Endodermal cell (in vitro differentiated cells): Measurements from ENCODE around the gene CD200R1L. TPM values are rescaled to one million over a fixed set of nuclear protein-coding genes. Genes with fewer than 3 reads are reported as not detected.
"Not testable (repeated sequence)": the region's sequence is repeated elsewhere in the genome, so short reads cannot be mapped to it uniquely, and the experiment has no call there.

Experiments used
- DNase-seq: peaks from one replicate; pipeline ENCODE4 v3.0.0-alpha.2; 2017
- H3K27ac ChIP-seq: 2 replicates; pipeline ENCODE4 v1.5.1; 2013; ENCODE audit warnings: mild to moderate bottlenecking, low read depth, low read length, moderate library complexity
- H3K27me3 ChIP-seq: 2 replicates; pipeline ENCODE4 v1.6.1; 2013; ENCODE audit warnings: mild to moderate bottlenecking, low read length, moderate library complexity; ENCODE audit not compliant: insufficient read depth, control insufficient read depth, poor library complexity, severe bottlenecking
- H3K36me3 ChIP-seq: 2 replicates; pipeline ENCODE4 v1.7.0; 2013; ENCODE audit warnings: mild to moderate bottlenecking, low read length, moderate library complexity; ENCODE audit not compliant: control insufficient read depth, insufficient read depth
- H3K4me1 ChIP-seq: one replicate; pipeline ENCODE4 v1.7.0; 2013; ENCODE audit warnings: low read length; ENCODE audit not compliant: control insufficient read depth, insufficient read depth
- H3K4me3 ChIP-seq: 2 replicates; pipeline ENCODE4 v1.5.1; 2013; ENCODE audit warnings: mild to moderate bottlenecking, low read length, moderate library complexity
- H3K9ac ChIP-seq: 2 replicates; pipeline ENCODE4 v1.6.1; 2013; ENCODE audit warnings: mild to moderate bottlenecking, low read length, moderate library complexity; ENCODE audit not compliant: poor library complexity, severe bottlenecking; ENCODE audit errors: extremely low read depth
- H3K9me3 ChIP-seq: 2 replicates; pipeline ENCODE4 v1.6.1; 2013; ENCODE audit warnings: mild to moderate bottlenecking, low read length, moderate library complexity; ENCODE audit not compliant: control insufficient read depth
- H3K27ac Mint-ChIP-seq: 2 replicates; pipeline ENCODE4 v1.8.0; 2020; ENCODE audit warnings: mixed read lengths
- H3K27me3 Mint-ChIP-seq: 2 replicates; pipeline ENCODE4 v1.8.0; 2021; ENCODE audit warnings: mild to moderate bottlenecking, mixed read lengths; ENCODE audit not compliant: insufficient read depth
- H3K36me3 Mint-ChIP-seq: 2 replicates; pipeline ENCODE4 v1.8.0; 2020; ENCODE audit warnings: low read depth, mixed read lengths
- H3K4me1 Mint-ChIP-seq: 2 replicates; pipeline ENCODE4 v1.8.0; 2020; ENCODE audit warnings: mixed read lengths
- H3K4me3 Mint-ChIP-seq: 2 replicates; pipeline ENCODE4 v1.8.0; 2020; ENCODE audit warnings: mild to moderate bottlenecking, moderate library complexity, mixed read lengths
- H3K9me3 Mint-ChIP-seq: 2 replicates; pipeline ENCODE4 v1.8.0; 2020; ENCODE audit warnings: mild to moderate bottlenecking, mixed read lengths
- CTCF ChIP-seq: fragments of 200-600 bp; sonication (generic); conservative IDR thresholded peaks from 2 replicates; pipeline ENCODE4 v1.5.0; 2021; ENCODE audit warnings: antibody characterized with exemption, mild to moderate bottlenecking
- WGBS, 2 experiments: methylation state at CpG; one replicate each; pipeline versions ENCODE4 v1.1.5 to v1.1.7; 2013; ENCODE audit warnings: missing lambda C conversion rate in 2 of 2, mixed read lengths in 1 of 2; ENCODE audit not compliant: insufficient coverage in 1 of 2, insufficient read length in 1 of 2; 5-methylcytosine and 5-hydroxymethylcytosine counted together
- total RNA-seq, 2 donors: library from RNA; stranded (reverse); fragmentation: NEBNext Ultra II Directional in 1 of 2; extraction: Animal tissue kit (Norgen Biotek cat#: 25700) in 1 of 2; gene quantifications; 2 replicates in 1 of 2; 3 replicates in 1 of 2; pipeline ENCODE4 v1.2.1, GENCODE V29; 2021

CD200R1L gene
- total RNA-seq, 2 donors from 2014 or later = not detected

GRCh38 chr3:112855883-112856282, 9.2 kb upstream of the CD200R1L start:
- no peak for TF ChIP-seq CTCF
- Mint-ChIP-seq H3K27me3 (no peaks in the 10 kb centered on the region), H3K27ac (no peak overlapping the region), H3K4me1 (no peaks in the 10 kb centered on the region), H3K4me3 (no peak overlapping the region), H3K9me3 (peaks cover 27% of the 10 kb centered on the region), H3K36me3 (no peaks in the 10 kb centered on the region)
- Histone ChIP-seq H3K27ac (no peak overlapping the region), H3K9me3 (peaks cover 16% of the 10 kb centered on the region), H3K9ac (no peak overlapping the region), H3K4me3 (no peak overlapping the region), H3K4me1 (no peaks in the 10 kb centered on the region), H3K27me3 (no peaks in the 10 kb centered on the region), H3K36me3 (no peaks in the 10 kb centered on the region)
- no peak for DNase-seq

GRCh38 chr3:112855074-112855473, 8.4 kb upstream of the CD200R1L start:
- peaks cover 29% of the 10 kb centered on the region for H3K9me3 Mint-ChIP-seq
- not testable (repeated sequence) for H3K36me3 Mint-ChIP-seq, H3K27me3 ChIP-seq, H3K4me3 ChIP-seq, H3K4me3 Mint-ChIP-seq, H3K27ac ChIP-seq, DNase-seq, H3K4me1 ChIP-seq, H3K36me3 ChIP-seq, H3K27me3 Mint-ChIP-seq, H3K9ac ChIP-seq, H3K27ac Mint-ChIP-seq, H3K4me1 Mint-ChIP-seq
- WGBS, 2 experiments = 65 to 69% methylated on average over 2 to 3 of the region's 3 CpGs
- peaks cover 16% of the 10 kb centered on the region for H3K9me3 ChIP-seq

GRCh38 chr3:112848196-112848595, 1.5 kb upstream of the CD200R1L start:
- H3K9ac ChIP-seq = no peak overlapping the region
- no peaks in the 10 kb centered on the region for H3K36me3 Mint-ChIP-seq
- no peaks in the 10 kb centered on the region for H3K36me3 ChIP-seq
- H3K27ac ChIP-seq = no peak overlapping the region
- H3K9me3 ChIP-seq = peaks cover 5% of the 10 kb centered on the region
- DNase-seq = no peak
- H3K27ac Mint-ChIP-seq = no peak overlapping the region
- no peak overlapping the region for H3K4me3 ChIP-seq
- H3K27me3 ChIP-seq = no peaks in the 10 kb centered on the region
- 54 to 75% methylated on average over 2 to 3 of the region's 3 CpGs for WGBS, 2 experiments
- H3K4me1 ChIP-seq = no peaks in the 10 kb centered on the region
- TF ChIP-seq CTCF = no peak
- peaks cover 23% of the 10 kb centered on the region for H3K9me3 Mint-ChIP-seq
- H3K4me1 Mint-ChIP-seq = no peaks in the 10 kb centered on the region
- no peak overlapping the region for H3K4me3 Mint-ChIP-seq
- no peaks in the 10 kb centered on the region for H3K27me3 Mint-ChIP-seq

GRCh38 chr3:112847692-112848091, 1.0 kb upstream of the CD200R1L start:
- no peak overlapping the region for H3K4me3 Mint-ChIP-seq
- no peaks in the 10 kb centered on the region for H3K27me3 ChIP-seq
- no peak overlapping the region for H3K9ac ChIP-seq
- 85 to 93% methylated on average over 3 of the region's 3 CpGs for WGBS, 2 experiments
- H3K27ac Mint-ChIP-seq = no peak overlapping the region
- no peak overlapping the region for H3K4me3 ChIP-seq
- H3K9me3 Mint-ChIP-seq = peaks cover 26% of the 10 kb centered on the region
- H3K36me3 Mint-ChIP-seq = no peaks in the 10 kb centered on the region
- no peak overlapping the region for H3K27ac ChIP-seq
- H3K9me3 ChIP-seq = peaks cover 10% of the 10 kb centered on the region
- no peak for DNase-seq
- H3K27me3 Mint-ChIP-seq = no peaks in the 10 kb centered on the region
- TF ChIP-seq CTCF = no peak
- no peaks in the 10 kb centered on the region for H3K4me1 ChIP-seq
- H3K4me1 Mint-ChIP-seq = no peaks in the 10 kb centered on the region
- no peaks in the 10 kb centered on the region for H3K36me3 ChIP-seq
